Measurements from ENCODE around the gene NME8. TPM values are rescaled to one million over a fixed set of nuclear protein-coding genes. Genes with fewer than 3 reads are reported as not detected.

Gene NME8
- total RNA-seq, 2 donors from 2014 or later = not detected

GRCh38 chr7:37826825-37827224 lies 21.6 kb upstream of the NME8 start:
- H3K36me3 ChIP-seq = no peaks in the 10 kb centered on the region
- no peaks in the 10 kb centered on the region for H3K9me3 ChIP-seq
- H3K27ac ChIP-seq = no peak overlapping the region
- DNase-seq (ENCODE audit: low spot score) = no peak
- no peaks in the 10 kb centered on the region for H3K27me3 ChIP-seq
- TF ChIP-seq, protein P1, sequence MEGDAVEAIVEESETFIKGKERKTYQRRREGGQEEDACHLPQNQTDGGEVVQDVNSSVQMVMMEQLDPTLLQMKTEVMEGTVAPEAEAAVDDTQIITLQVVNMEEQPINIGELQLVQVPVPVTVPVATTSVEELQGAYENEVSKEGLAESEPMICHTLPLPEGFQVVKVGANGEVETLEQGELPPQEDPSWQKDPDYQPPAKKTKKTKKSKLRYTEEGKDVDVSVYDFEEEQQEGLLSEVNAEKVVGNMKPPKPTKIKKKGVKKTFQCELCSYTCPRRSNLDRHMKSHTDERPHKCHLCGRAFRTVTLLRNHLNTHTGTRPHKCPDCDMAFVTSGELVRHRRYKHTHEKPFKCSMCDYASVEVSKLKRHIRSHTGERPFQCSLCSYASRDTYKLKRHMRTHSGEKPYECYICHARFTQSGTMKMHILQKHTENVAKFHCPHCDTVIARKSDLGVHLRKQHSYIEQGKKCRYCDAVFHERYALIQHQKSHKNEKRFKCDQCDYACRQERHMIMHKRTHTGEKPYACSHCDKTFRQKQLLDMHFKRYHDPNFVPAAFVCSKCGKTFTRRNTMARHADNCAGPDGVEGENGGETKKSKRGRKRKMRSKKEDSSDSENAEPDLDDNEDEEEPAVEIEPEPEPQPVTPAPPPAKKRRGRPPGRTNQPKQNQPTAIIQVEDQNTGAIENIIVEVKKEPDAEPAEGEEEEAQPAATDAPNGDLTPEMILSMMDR (IDR thresholded peaks at IDR 0.05) = no peak
- peaks cover 0 to under 1% of the 10 kb centered on the region in 2 donors for H3K4me1 ChIP-seq
- H3K4me3 ChIP-seq = no peak overlapping the region

DNA sequence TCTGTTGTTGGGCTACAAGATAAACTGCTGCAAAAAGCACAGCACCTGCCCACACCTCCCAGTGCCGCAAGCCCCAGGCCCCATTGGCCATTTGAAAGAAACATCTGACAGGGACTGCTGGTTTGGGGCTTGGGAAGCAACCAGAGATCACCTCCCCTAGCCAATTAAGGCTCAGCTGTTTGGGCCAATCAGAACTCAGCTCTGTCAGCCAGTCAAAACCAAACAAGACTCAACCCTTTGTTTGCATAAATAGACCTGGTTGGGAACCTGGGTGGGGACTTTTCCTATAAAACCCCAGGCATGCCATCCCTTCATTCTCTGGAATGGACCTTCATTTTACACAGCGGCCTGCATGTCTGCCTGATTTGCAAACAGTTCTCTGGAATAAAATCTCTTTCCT lies 17.2 kb upstream of the NME8 start:
- no peak for DNase-seq (ENCODE audit: low spot score)
- TF ChIP-seq, protein P1 (IDR thresholded peaks at IDR 0.05) = no peak
- Histone ChIP-seq H3K27ac (no peak overlapping the region), H3K27me3 (no peaks in the 10 kb centered on the region), H3K4me1 (peaks cover 0 to 18% of the 10 kb centered on the region in 2 donors), H3K4me3 (no peak overlapping the region), H3K9me3 (no peaks in the 10 kb centered on the region), H3K36me3 (no peaks in the 10 kb centered on the region)

DNA sequence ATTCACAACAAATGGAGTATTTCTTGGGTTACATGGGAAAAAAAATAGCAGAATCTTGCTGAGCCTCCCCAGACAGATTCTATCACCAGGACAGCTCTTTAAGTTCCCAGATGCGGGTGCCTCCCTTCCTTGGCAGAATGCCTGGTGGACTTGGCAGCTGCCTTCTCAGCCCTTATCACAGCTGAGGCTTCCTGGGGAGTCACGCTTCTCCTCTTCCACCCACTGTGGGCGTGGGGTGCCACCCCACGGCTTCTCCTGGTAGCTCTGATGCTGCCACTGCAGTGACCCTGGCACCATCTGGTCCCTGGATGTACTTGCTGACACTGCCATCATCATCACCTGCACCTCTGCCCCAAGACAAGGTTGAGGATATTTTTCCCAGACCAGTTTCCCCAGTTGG lies 16.2 kb upstream of the NME8 start:
- no peaks in the 10 kb centered on the region for H3K36me3 ChIP-seq
- no peak overlapping the region for H3K4me3 ChIP-seq
- H3K9me3 ChIP-seq = no peaks in the 10 kb centered on the region
- H3K4me1 ChIP-seq = peaks cover 0 to 18% of the 10 kb centered on the region in 2 donors
- H3K27ac ChIP-seq = no peak overlapping the region
- H3K27me3 ChIP-seq = no peaks in the 10 kb centered on the region
- TF ChIP-seq, protein P1 (IDR thresholded peaks at IDR 0.05) = peak; percentile 18 to 74
- peak; percentile 82 for DNase-seq (ENCODE audit: low spot score)

- no peaks in the 10 kb centered on the region for H3K27me3 ChIP-seq
- TF ChIP-seq, protein P1 (IDR thresholded peaks at IDR 0.05) = peak; percentile 74 to 89
- peaks cover 0 to 18% of the 10 kb centered on the region in 2 donors for H3K4me1 ChIP-seq
- DNase-seq (ENCODE audit: low spot score) = no peak
- H3K27ac ChIP-seq = no peak overlapping the region
- H3K4me3 ChIP-seq = peak overlapping the region in 1 of 2 donors; percentile 38
- no peaks in the 10 kb centered on the region for H3K9me3 ChIP-seq
- no peaks in the 10 kb centered on the region for H3K36me3 ChIP-seq
Observed at GRCh38 chr7:37833107-37833817, 15.1 kb upstream of the NME8 start.

DNA sequence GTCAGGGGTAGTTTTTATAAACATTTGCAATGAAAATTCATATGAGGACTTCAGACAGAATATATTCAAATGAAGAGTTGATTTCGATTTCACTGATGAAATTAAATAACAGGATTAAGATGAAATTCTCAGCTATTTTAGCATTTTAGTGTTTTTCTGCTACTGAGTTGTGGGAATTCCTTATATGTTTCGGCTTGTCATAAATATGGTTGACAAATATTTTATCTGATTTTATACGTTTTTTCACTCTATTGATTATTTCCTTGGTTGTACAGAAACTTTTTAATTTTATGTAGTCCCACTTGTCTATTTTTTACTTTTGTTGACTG lies 14.6 kb upstream of the NME8 start:
- TF ChIP-seq, protein P1 (IDR thresholded peaks at IDR 0.05) = peak in 1 of 2 donors; percentile 17
- H3K27ac ChIP-seq = no peak overlapping the region
- no peaks in the 10 kb centered on the region for H3K36me3 ChIP-seq
- H3K9me3 ChIP-seq = no peaks in the 10 kb centered on the region
- DNase-seq (ENCODE audit: low spot score) = no peak
- no peaks in the 10 kb centered on the region for H3K27me3 ChIP-seq
- no peak overlapping the region for H3K4me3 ChIP-seq
- peaks cover 0 to 18% of the 10 kb centered on the region in 2 donors for H3K4me1 ChIP-seq

DNA sequence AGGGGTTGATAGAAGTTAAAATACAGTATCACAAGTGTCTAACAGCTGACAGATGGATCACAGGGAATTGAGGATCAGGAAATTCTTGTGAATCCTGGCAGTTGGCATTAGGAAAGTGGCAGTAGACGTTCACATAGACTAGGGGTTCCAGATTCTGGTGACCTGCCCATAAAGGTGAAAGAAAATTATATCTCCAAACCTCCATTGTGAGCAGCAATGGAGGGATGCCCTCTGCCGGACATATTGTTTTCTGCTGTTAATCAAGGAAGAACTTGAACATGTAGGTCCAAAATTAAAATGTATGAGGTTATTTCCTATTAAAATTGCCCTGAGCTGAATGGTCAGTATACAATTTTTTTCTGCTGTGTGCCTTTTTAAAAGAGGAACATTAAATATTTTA lies 5.1 kb downstream of the NME8 start:
- Histone ChIP-seq H3K9me3 (no peaks in the 10 kb centered on the region), H3K27ac (no peak overlapping the region), H3K27me3 (no peaks in the 10 kb centered on the region), H3K4me3 (no peak overlapping the region), H3K4me1 (no peaks in the 10 kb centered on the region), H3K36me3 (no peaks in the 10 kb centered on the region)
- DNase-seq (ENCODE audit: low spot score) = no peak
- TF ChIP-seq, protein P1 (IDR thresholded peaks at IDR 0.05) = peak in 1 of 2 donors; percentile 28

Measured in right atrium auricular region (tissue), 2 donors.